H1 (cell line): ENCODE measurements around the gene TRDN. TPM values are rescaled to one million over a fixed set of nuclear protein-coding genes. Genes with fewer than 3 reads are reported as not detected.
A peak's percentile ranks its signal among the peaks of the same experiment; 100 is the strongest.

Experiments
- CTCF ChIA-PET: fragments of 300-600 bp; sonication (Branson Sonifier 250); formaldehyde crosslinking; loops from one replicate; lab custom pipeline; 2021; ENCODE audit not compliant: partially characterized antibody; lab: Charles Lee
- POLR2A ChIA-PET: fragments of 300-600 bp; sonication (Branson Sonifier 250); formaldehyde crosslinking; loops from one replicate; lab custom pipeline; 2021; ENCODE audit warnings: inconsistent platforms; ENCODE audit not compliant: partially characterized antibody; lab: Charles Lee
- DNase-seq, 2 experiments: peaks; one replicate each; pipeline versions ENCODE4 v3.0.0 to v3.0.0-alpha.2; 2010 to 2022; ENCODE audit warnings: low spot score in 2 of 2, low read depth in 1 of 2, mixed read lengths in 1 of 2
- FAIRE-seq: peaks from 2 replicates; lab custom pipeline; 2011; peaks lifted over from hg19 to GRCh38; lab: Jason Lieb, UNC
- H2AFZ ChIP-seq: 2 replicates; pipeline ENCODE4 v1.8.1; 2012; ENCODE audit warnings: low read length, inconsistent platforms
- H2AK5ac ChIP-seq: 2 replicates; pipeline ENCODE4 v1.6.1; 2013; ENCODE audit warnings: low read depth, low read length
- H2BK120ac ChIP-seq: replicated peaks from 2 replicates; pipeline ENCODE3; 2013; ENCODE audit warnings: low read depth, low read length, inconsistent platforms
- H2BK12ac ChIP-seq: 2 replicates; pipeline ENCODE4 v1.6.1; 2013; ENCODE audit warnings: low read depth, low read length
- H2BK15ac ChIP-seq: 2 replicates; pipeline ENCODE4 v1.6.1; 2013; ENCODE audit warnings: low read length
- H2BK20ac ChIP-seq: 2 replicates; pipeline ENCODE4 v1.6.1; 2013; ENCODE audit warnings: low read length
- H2BK5ac ChIP-seq: 2 replicates; pipeline ENCODE4 v1.6.1; 2013; ENCODE audit warnings: low read depth, low read length
- H3K14ac ChIP-seq: 2 replicates; pipeline ENCODE4 v1.6.1; 2013; ENCODE audit warnings: inconsistent platforms; ENCODE audit not compliant: insufficient read length
- H3K18ac ChIP-seq: 2 replicates; pipeline ENCODE4 v1.6.1; 2013; ENCODE audit warnings: low read length; ENCODE audit errors: extremely low read depth
- H3K23ac ChIP-seq: 2 replicates; pipeline ENCODE4 v1.6.1; 2013; ENCODE audit warnings: inconsistent platforms; ENCODE audit not compliant: insufficient read length
- H3K23me2 ChIP-seq: 2 replicates; pipeline ENCODE4 v1.6.1; 2013; ENCODE audit warnings: low read depth, low read length
- H3K27ac ChIP-seq: 2 replicates; pipeline ENCODE4 v1.6.1; 2011; ENCODE audit warnings: low read depth, low read length, inconsistent platforms
- H3K27me3 ChIP-seq, 4 experiments: replicated peaks in 1 of 4; 1 replicate in 1 of 4; 2 replicates in 3 of 4; pipeline versions ENCODE4 v1.6.1 to v1.8.1; 2011 to 2013; ENCODE audit warnings: low read length in 3 of 4, mild to moderate bottlenecking in 3 of 4, inconsistent platforms in 2 of 4, mixed read lengths in 2 of 4, moderate library complexity in 1 of 4; ENCODE audit not compliant: control insufficient read depth in 3 of 4, insufficient read depth in 3 of 4; ENCODE audit errors: extremely low read depth in 1 of 4
- H3K36me3 ChIP-seq, 4 experiments: 2 replicates each; pipeline versions ENCODE4 v1.6.1 to v1.8.1; 2011 to 2013; ENCODE audit warnings: mild to moderate bottlenecking in 4 of 4, low read length in 3 of 4, moderate library complexity in 2 of 4, control low read depth in 1 of 4, inconsistent platforms in 1 of 4; ENCODE audit not compliant: insufficient read depth in 4 of 4, control insufficient read depth in 2 of 4
- H3K4ac ChIP-seq: replicated peaks from 2 replicates; pipeline ENCODE3; 2013; ENCODE audit warnings: low read length, low read depth, mixed read lengths, inconsistent platforms; ENCODE audit not compliant: insufficient read length
- H3K4me1 ChIP-seq, 4 experiments: replicated peaks in 1 of 4; 1 replicate in 1 of 4; 2 replicates in 3 of 4; pipeline versions ENCODE4 v1.6.1 to v1.8.1; 2011 to 2013; ENCODE audit warnings: low read length in 3 of 4, inconsistent platforms in 2 of 4, mixed read lengths in 1 of 4; ENCODE audit not compliant: insufficient read depth in 4 of 4, control insufficient read depth in 3 of 4
- H3K4me2 ChIP-seq, 2 experiments: 2 replicates each; pipeline versions ENCODE4 v1.6.1 to v1.8.1; 2011 to 2013; ENCODE audit warnings: low read depth in 2 of 2, low read length in 2 of 2, control low read depth in 1 of 2, inconsistent platforms in 1 of 2, mild to moderate bottlenecking in 1 of 2; ENCODE audit not compliant: insufficient read depth in 1 of 2
- H3K4me3 ChIP-seq, 4 experiments: fragments of 200-600, 300-600 bp in 1 of 4; sonication (generic), shearing (Covaris generic), sonication (Bioruptor Twin) in 1 of 4; 2 replicates each; pipeline versions ENCODE4 v1.5.1 to v1.8.1; 2011 to 2016; ENCODE audit warnings: low read length in 4 of 4, low read depth in 3 of 4, control low read depth in 2 of 4, inconsistent platforms in 2 of 4, mild to moderate bottlenecking in 2 of 4, mixed read lengths in 1 of 4, moderate library complexity in 1 of 4; ENCODE audit not compliant: insufficient read depth in 2 of 4; ENCODE audit errors: extremely low read depth in 1 of 4
- H3K56ac ChIP-seq: replicated peaks from 2 replicates; pipeline ENCODE3; 2013; ENCODE audit warnings: low read depth, mild to moderate bottlenecking, mixed read lengths, low read length, inconsistent platforms; ENCODE audit not compliant: insufficient read length
- H3K79me1 ChIP-seq: 2 replicates; pipeline ENCODE4 v1.6.1; 2013; ENCODE audit warnings: low read depth, low read length, control low read depth
- H3K79me2 ChIP-seq, 2 experiments: 2 replicates each; pipeline versions ENCODE4 v1.6.1 to v1.8.1; 2012 to 2013; ENCODE audit warnings: low read length in 2 of 2, mild to moderate bottlenecking in 2 of 2, inconsistent platforms in 1 of 2; ENCODE audit not compliant: insufficient read depth in 2 of 2, control insufficient read depth in 1 of 2
- H3K9ac ChIP-seq, 4 experiments: replicated peaks in 1 of 4; 1 replicate in 1 of 4; 2 replicates in 3 of 4; pipeline versions ENCODE4 v1.6.1 to v1.8.1; 2011 to 2013; ENCODE audit warnings: low read depth in 3 of 4, low read length in 3 of 4, control low read depth in 2 of 4, mild to moderate bottlenecking in 2 of 4, moderate library complexity in 2 of 4, inconsistent platforms in 1 of 4; ENCODE audit errors: extremely low read depth in 1 of 4
- H3K9me3 ChIP-seq, 2 experiments: 2 replicates each; pipeline versions ENCODE4 v1.6.1 to v1.8.1; 2012 to 2013; ENCODE audit warnings: mild to moderate bottlenecking in 2 of 2, moderate library complexity in 2 of 2, control low read depth in 1 of 2, inconsistent platforms in 1 of 2, low read depth in 1 of 2, low read length in 1 of 2, mixed read lengths in 1 of 2; ENCODE audit not compliant: insufficient read depth in 2 of 2
- H4K20me1 ChIP-seq, 2 experiments: replicated peaks in 1 of 2; 2 replicates each; pipeline versions ENCODE3 to v1.8.1; 2011 to 2013; ENCODE audit warnings: inconsistent platforms in 2 of 2, low read length in 2 of 2, mild to moderate bottlenecking in 1 of 2; ENCODE audit not compliant: insufficient read depth in 2 of 2, control insufficient read depth in 1 of 2
- H4K5ac ChIP-seq: 2 replicates; pipeline ENCODE4 v1.6.1; 2013; ENCODE audit warnings: low read length, low read depth, mixed read lengths, inconsistent platforms; ENCODE audit not compliant: insufficient read length
- H4K8ac ChIP-seq: 2 replicates; pipeline ENCODE4 v1.8.0; 2013; ENCODE audit warnings: mild to moderate bottlenecking, moderate library complexity, low read length, inconsistent platforms; ENCODE audit not compliant: insufficient read depth; ENCODE audit errors: extremely low read depth
- H4K91ac ChIP-seq: replicated peaks from 2 replicates; pipeline ENCODE3; 2013; ENCODE audit warnings: low read length, mixed read lengths, inconsistent platforms; ENCODE audit not compliant: insufficient read length
- BACH1 ChIP-seq: IDR thresholded peaks from 2 replicates; pipeline ENCODE4 v1.6.1; 2012; ENCODE audit warnings: low read length, improper control_type of control experiment
- CEBPB ChIP-seq: IDR thresholded peaks from 2 replicates; pipeline ENCODE4 v1.6.1; 2012; ENCODE audit warnings: low read depth, low read length
- SUZ12 ChIP-seq: fragments of 200-600 bp; sonication (generic); IDR thresholded peaks from 2 replicates; pipeline ENCODE4 v1.6.1; 2012; ENCODE audit warnings: mild to moderate bottlenecking, inconsistent platforms, low read length, moderate library complexity, mixed read lengths
- WGBS, 2 experiments: shearing (Covaris generic) in 1 of 2; methylation state at CpG; one replicate each; pipeline versions ENCODE4 v1.1.6 to v1.1.7; 2013 to 2015; ENCODE audit warnings: low lambda C conversion rate in 2 of 2, mixed read lengths in 2 of 2, inconsistent platforms in 1 of 2, low coverage in 1 of 2, missing lambda C conversion rate in 1 of 2; ENCODE audit not compliant: insufficient replicate concordance in 2 of 2, insufficient coverage in 1 of 2, insufficient read length in 1 of 2; ENCODE audit errors: extremely low coverage in 1 of 2, missing lambda C conversion rate in 1 of 2; 5-methylcytosine and 5-hydroxymethylcytosine counted together
- polyA plus RNA-seq, 7 experiments: library from polyadenylated mRNA; depleted of rRNA in 3 of 7; stranded (reverse) in 5 of 7; unstranded in 2 of 7; fragments of >200 nt in 5 of 7; fragments of 200-250 nt in 2 of 7; gene quantifications; 1 replicate in 5 of 7; 2 replicates in 1 of 7; 4 replicates in 1 of 7; pipeline versions ENCODE4 v1.2.1 to v1.2.3, GENCODE V29; 2011 to 2013; ENCODE audit warnings: missing spikeins in 2 of 7, mixed read lengths in 2 of 7
- total RNA-seq: library from RNA; stranded (reverse); fragmentation: NEBNext Ultra II Directional; extraction: Animal tissue kit (Norgen Biotek cat#: 25700); gene quantifications from 2 replicates; pipeline ENCODE4 v1.2.1, GENCODE V29; 2021

TRDN gene
- total and polyA plus RNA-seq, 2 of the 8 experiments (the other 6 are each of a cell fraction or from before 2014, with no cell fraction given): 1.6 to 41.6 TPM

DNA sequence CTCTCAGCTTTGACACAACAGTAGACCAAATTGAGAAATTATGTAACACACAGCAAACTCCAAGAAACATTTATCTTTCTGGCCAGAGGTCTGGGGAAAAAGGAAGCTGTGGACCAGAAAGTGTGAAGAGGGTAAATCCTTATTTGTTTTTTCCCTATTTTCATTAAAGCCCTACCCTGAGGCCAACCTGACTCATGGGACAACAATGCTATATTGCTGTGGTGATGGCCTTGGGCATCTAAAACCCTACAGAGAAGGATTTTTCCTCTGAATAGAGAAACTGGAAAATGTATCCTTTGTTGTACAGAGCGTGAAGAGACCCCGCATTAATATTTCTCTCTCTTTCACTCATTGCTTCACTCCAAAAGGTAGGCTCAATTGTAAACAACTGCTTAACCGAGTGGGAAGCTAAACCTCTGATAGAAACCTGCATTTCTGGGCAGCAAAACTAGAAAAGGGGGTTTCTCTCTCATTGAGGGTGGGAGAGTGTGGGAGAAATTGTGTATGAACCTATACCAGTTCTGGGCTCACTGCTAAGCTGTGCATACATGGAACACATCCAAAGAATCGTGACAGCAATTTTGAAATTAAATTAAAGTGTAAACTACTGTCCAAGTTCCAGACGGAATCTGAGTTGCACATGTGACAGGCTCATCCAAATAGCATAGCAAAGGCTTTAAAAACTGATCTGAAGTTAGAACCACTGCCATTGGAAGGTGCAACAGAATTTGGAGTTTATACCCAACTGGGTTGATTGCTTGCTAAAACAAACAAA is 465.2 kb downstream of the TRDN start:
- H3K14ac ChIP-seq: no peak overlapping the region
- DNase-seq: no peak
- CTCF ChIA-PET: interaction anchor here (0.6 kb wide), 1 partner anchor 13 kb away, joined by 3 read pairs; no protein-coding TSS in a partner anchor
- H3K79me2 ChIP-seq: no peaks in the 10 kb centered on the region
- H3K27ac ChIP-seq: no peak overlapping the region
- POLR2A ChIA-PET: no interaction called here
- H2BK5ac ChIP-seq: no peak overlapping the region
- H4K5ac ChIP-seq: no peak overlapping the region
- no peak for TF ChIP-seq SUZ12
- TF ChIP-seq BACH1: no peak
- no peak for TF ChIP-seq CEBPB
- no peaks in the 10 kb centered on the region for H3K23me2 ChIP-seq
- H4K20me1 ChIP-seq: no peaks in the 10 kb centered on the region
- H2AK5ac ChIP-seq: no peak overlapping the region
- no peaks in the 10 kb centered on the region for H3K9me3 ChIP-seq
- H2BK15ac ChIP-seq: no peak overlapping the region
- no peak overlapping the region for H3K23ac ChIP-seq
- no peak overlapping the region for H2BK20ac ChIP-seq
- WGBS, 2 experiments: 88% methylated on average over 5 of the region's 5 CpGs; no CpG with 5 or more reads in 1 of the 2 experiments
- H3K9ac ChIP-seq: no peak overlapping the region
- H2BK12ac ChIP-seq: no peak overlapping the region
- no peak overlapping the region for H3K4me2 ChIP-seq
- H3K4me3 ChIP-seq: no peak overlapping the region
- no peaks in the 10 kb centered on the region for H3K27me3 ChIP-seq
- H3K4ac ChIP-seq: peak overlapping the region; percentile 69
- no peaks in the 10 kb centered on the region for H3K36me3 ChIP-seq
- H3K79me1 ChIP-seq: no peaks in the 10 kb centered on the region
- no peak for FAIRE-seq
- peak overlapping the region; percentile 26; the same call in 1 of the 2 replicates for H2AFZ ChIP-seq
- no peak overlapping the region for H2BK120ac ChIP-seq
- H3K18ac ChIP-seq: no peak overlapping the region
- H3K56ac ChIP-seq: no peak overlapping the region
- H4K8ac ChIP-seq: no peak overlapping the region
- no peak overlapping the region for H4K91ac ChIP-seq
- no peaks in the 10 kb centered on the region for H3K4me1 ChIP-seq
